ENCODE measurements around the gene GAK.
"Not testable (repeated sequence)": the region's sequence is repeated elsewhere in the genome, so short reads cannot be mapped to it uniquely, and the experiment has no call there.

Gene GAK

GRCh38 chr4:931960-932712 is at the start of gene GAK, which contains the start of gene TMEM175:
TSS of gene GAK (minus strand) at chr4:932316. CDS start at chr4:932187, 129 bp downstream.
TSS of gene TMEM175 (plus strand) at chr4:932460. CDS start at chr4:947740, 15,280 bp downstream.
- FAIRE-seq, result no peak

GRCh38 chr4:978957-979701 is 47.0 kb upstream of the GAK start:
- FAIRE-seq, result no peak

GRCh38 chr4:976016-976415 is 43.9 kb upstream of the GAK start:
- FAIRE-seq, result not testable (repeated sequence)

- no peak for FAIRE-seq
These were observed 42.6 kb upstream of the GAK start for GRCh38 chr4:974668-975067.

- FAIRE-seq, result no peak
These were observed 41.6 kb upstream of the GAK start, which contains the start of gene DGKQ for GRCh38 chr4:973431-974397. TSS of gene DGKQ (minus strand) at chr4:973569. CDS start at chr4:973482, 87 bp downstream.

- FAIRE-seq, result no peak
These were observed 40.7 kb upstream of the GAK start for GRCh38 chr4:972651-973424.

- FAIRE-seq, result no peak
These were observed 39.8 kb upstream of the GAK start for GRCh38 chr4:971666-972500.

GRCh38 chr4:970854-971520 is 38.9 kb upstream of the GAK start:
- no peak for FAIRE-seq

- FAIRE-seq, result no peak
These were observed 38.1 kb upstream of the GAK start for GRCh38 chr4:970046-970745.

GRCh38 chr4:968621-969394 is 36.7 kb upstream of the GAK start:
- FAIRE-seq, result no peak

- no peak for FAIRE-seq
These were observed 36.1 kb upstream of the GAK start for GRCh38 chr4:968221-968620.

GRCh38 chr4:967113-968104 is 35.3 kb upstream of the GAK start:
- FAIRE-seq, result no peak

- no peak for FAIRE-seq
These were observed 34.4 kb upstream of the GAK start for GRCh38 chr4:966266-967112.

- no peak for FAIRE-seq
These were observed 33.6 kb upstream of the GAK start for GRCh38 chr4:965766-966134.

GRCh38 chr4:965048-965765 is 33.1 kb upstream of the GAK start:
- no peak for FAIRE-seq

GRCh38 chr4:964346-965025 is 32.4 kb upstream of the GAK start:
- no peak for FAIRE-seq
